Muscle layer of duodenum (tissue), 2 donors: ENCODE measurements around the gene C2CD4B.

Experiments used
- H3K27ac ChIP-seq: one replicate; pipeline ENCODE4 v1.7.0; 2013; ENCODE audit warnings: mild to moderate bottlenecking, low read length
- H3K27me3 ChIP-seq: one replicate; pipeline ENCODE4 v1.7.0; 2013; ENCODE audit warnings: low read depth, mild to moderate bottlenecking, control low read depth, low read length
- H3K36me3 ChIP-seq, 2 donors: one replicate each; pipeline ENCODE4 v1.7.0; 2013; ENCODE audit warnings: low read length in 2 of 2, control low read depth in 1 of 2, mild to moderate bottlenecking in 1 of 2; ENCODE audit not compliant: insufficient read depth in 2 of 2, control insufficient read depth in 1 of 2
- H3K4me1 ChIP-seq, 2 donors: one replicate each; pipeline ENCODE4 v1.7.0; 2013; ENCODE audit warnings: low read length in 2 of 2, mild to moderate bottlenecking in 2 of 2, control low read depth in 1 of 2, moderate library complexity in 1 of 2; ENCODE audit not compliant: insufficient read depth in 2 of 2, control insufficient read depth in 1 of 2
- H3K4me3 ChIP-seq, 2 donors: one replicate each; pipeline ENCODE4 v1.7.0; 2013; ENCODE audit warnings: low read length in 2 of 2, low read depth in 1 of 2, mild to moderate bottlenecking in 1 of 2
- H3K9me3 ChIP-seq, 2 donors: one replicate each; pipeline ENCODE4 v1.7.0; 2013; ENCODE audit warnings: low read length in 2 of 2, control low read depth in 1 of 2, mild to moderate bottlenecking in 1 of 2; ENCODE audit not compliant: control insufficient read depth in 1 of 2
- donor health status: healthy.

The C2CD4B gene

DNA sequence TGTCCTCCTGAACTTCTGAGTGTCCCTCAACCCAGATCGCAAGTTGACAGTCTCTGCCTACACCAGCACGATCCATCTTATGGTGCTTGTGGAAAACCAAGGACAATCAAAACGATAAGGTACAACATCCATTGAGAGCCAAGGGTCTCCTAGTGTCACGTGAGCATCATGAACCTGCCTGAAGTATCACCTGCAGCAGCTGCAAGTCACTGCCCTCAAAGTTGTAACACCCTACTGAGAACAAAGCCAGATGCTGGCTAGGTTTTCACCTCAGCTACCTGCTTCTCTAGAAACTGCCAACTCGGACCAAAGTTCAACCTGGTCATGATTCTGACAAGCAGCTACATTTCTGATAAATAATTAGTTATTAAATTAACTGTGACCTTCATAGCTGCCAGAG, 17.5 kb downstream of the C2CD4B start:
- H3K36me3 ChIP-seq, result no peaks in the 10 kb centered on the region
- no peaks in the 10 kb centered on the region for H3K4me1 ChIP-seq
- H3K4me3 ChIP-seq, result no peak overlapping the region
- H3K27ac ChIP-seq, result no peak overlapping the region
- H3K27me3 ChIP-seq, result no peaks in the 10 kb centered on the region
- no peaks in the 10 kb centered on the region for H3K9me3 ChIP-seq

DNA sequence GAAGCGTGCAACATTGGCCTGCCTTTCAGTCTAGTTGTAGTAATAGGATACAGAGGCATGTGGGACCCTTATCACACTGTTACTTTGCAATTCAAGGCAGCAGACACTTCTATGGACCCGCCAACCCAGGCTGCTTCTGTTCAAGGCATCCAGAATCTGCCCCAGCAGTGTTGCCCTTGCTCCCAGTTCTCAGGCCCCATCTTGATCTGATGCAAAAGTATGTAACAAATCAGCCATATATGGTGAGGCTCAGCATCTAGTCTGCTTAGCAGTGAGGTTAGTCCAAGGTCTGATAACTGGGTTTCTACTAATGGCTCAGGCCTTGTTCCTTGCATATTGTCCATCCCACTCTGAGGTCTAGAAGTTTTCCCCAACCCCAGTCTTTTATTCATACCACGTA, 17.9 kb downstream of the C2CD4B start:
- Histone ChIP-seq H3K4me3 (no peak overlapping the region), H3K36me3 (no peaks in the 10 kb centered on the region), H3K4me1 (no peaks in the 10 kb centered on the region), H3K9me3 (no peaks in the 10 kb centered on the region), H3K27ac (no peak overlapping the region), H3K27me3 (no peaks in the 10 kb centered on the region)

DNA sequence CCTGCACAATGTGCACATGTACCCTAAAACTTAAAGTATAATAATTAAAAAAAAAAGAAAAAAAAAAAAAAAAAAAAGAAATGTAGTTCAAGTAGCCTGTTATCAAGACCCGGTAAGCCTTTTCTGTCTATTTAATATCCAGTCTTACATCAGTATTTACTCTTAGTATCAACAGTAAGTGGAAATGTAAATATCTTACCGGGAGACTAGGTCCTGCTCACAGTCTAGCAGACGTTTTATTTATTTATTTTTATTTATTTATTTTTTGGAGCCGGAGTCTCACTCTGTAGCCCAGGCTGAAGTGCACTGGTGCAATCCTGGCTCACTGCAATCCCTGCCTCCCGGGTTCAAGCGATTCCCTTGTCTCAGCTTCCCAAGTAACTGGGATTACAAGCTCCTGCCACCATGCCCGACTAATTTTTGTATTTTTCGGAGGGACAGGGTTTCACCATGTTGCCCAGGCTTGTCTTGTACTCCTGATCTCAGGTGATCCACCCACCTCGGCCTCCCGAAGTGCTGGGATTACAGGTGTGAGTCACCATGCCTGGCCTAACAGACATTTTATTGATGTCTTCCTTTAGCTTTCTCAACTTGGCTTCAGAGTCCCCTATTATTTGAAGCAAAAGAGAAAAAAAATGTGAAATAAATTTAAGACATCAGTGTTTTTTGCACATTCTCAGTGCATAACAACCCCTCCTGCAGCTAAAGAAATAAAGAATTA, 19.9 kb downstream of the C2CD4B start:
- Histone ChIP-seq H3K9me3 (no peaks in the 10 kb centered on the region), H3K4me1 (no peaks in the 10 kb centered on the region), H3K27me3 (no peaks in the 10 kb centered on the region), H3K27ac (no peak overlapping the region), H3K4me3 (no peak overlapping the region), H3K36me3 (no peaks in the 10 kb centered on the region)

DNA sequence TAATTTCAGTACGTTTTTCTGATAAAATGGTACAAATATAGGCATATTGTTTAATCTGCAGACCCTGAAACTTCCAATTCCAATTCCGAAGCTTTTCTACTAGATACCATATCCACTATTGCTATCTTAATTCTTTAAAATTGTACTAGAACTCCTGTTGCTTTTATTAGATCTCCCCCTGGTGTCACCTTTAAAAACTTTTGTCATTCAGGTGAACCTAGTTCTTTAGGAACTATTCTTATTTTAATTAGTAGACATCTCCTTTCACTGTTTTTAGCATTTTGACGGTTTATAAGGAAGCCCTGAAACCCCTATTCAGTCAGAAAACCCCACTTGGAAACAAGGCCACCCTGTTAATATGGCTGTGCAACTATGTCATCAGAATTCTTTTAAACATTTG, 22.3 kb downstream of the C2CD4B start:
- Histone ChIP-seq H3K4me1 (no peaks in the 10 kb centered on the region), H3K27me3 (no peaks in the 10 kb centered on the region), H3K36me3 (no peaks in the 10 kb centered on the region), H3K27ac (no peak overlapping the region), H3K4me3 (no peak overlapping the region), H3K9me3 (no peaks in the 10 kb centered on the region)

DNA sequence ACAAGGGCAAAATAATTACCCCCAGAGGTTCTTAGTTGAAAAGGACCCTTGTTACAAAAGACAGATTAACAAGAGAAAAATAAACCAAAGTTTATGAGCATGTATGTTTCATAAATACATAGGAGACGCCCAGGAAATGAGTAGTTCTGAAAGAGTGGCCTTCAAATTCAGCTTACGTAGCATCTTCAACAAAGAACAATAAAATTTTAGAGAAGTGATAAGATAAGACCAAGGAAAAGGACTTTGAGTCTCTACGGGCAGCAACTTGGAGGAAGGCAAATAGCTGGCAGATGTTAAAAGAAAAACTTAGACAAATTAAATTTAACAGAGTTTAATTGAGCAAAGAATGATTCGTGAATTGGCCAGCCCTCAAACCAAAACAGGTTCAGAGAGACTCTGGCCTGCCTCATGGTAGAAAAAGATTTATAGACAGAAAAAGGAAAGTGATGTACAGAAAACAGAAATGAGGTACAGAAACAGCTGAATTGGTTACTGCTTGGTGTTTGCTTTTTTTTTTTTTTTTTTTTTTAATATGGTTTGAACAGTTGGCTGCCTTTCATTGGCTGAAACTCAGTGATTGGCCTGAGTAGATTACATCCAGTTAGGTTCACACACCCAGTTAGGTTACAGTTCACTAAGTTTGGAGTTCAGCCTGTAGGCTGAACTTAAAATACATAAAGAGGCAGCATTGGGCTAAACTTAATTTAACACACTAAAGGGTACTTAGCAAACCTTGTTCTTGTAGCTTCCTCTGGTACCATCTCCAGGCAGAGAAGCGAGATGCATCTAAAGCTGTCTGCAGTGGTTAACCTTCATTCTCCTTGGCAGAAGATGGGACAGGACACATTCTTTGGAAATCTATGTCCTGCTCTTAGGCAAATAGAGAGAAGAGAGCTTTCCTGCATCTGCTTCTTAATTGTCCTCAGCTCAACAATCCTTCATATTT, 23.2 kb downstream of the C2CD4B start:
- H3K27me3 ChIP-seq, result no peaks in the 10 kb centered on the region
- H3K9me3 ChIP-seq, result no peaks in the 10 kb centered on the region
- no peak overlapping the region for H3K4me3 ChIP-seq
- H3K36me3 ChIP-seq, result no peaks in the 10 kb centered on the region
- H3K4me1 ChIP-seq, result no peaks in the 10 kb centered on the region
- H3K27ac ChIP-seq, result no peak overlapping the region

DNA sequence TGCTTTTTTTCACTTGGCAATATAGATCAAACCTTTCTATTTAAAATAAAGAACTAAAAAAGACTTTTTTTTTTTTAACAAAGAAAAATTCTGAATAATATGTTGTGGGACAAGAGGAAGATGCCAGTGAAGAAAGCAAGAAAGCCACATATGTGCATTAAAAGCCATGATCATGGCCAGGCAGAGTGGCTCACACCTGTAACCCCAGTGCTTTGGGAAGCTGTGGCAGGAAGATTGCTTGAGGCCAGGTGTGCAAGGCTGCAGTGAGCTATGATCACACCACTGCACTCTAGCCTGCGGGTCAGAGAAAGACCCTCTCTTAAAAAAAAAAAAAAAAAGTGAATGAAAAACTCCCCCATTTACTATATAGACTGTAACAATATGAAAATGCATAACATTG, 23.9 kb downstream of the C2CD4B start:
- no peaks in the 10 kb centered on the region for H3K36me3 ChIP-seq
- no peaks in the 10 kb centered on the region for H3K9me3 ChIP-seq
- no peak overlapping the region for H3K27ac ChIP-seq
- no peak overlapping the region for H3K4me3 ChIP-seq
- H3K4me1 ChIP-seq, result no peaks in the 10 kb centered on the region
- H3K27me3 ChIP-seq, result no peaks in the 10 kb centered on the region

DNA sequence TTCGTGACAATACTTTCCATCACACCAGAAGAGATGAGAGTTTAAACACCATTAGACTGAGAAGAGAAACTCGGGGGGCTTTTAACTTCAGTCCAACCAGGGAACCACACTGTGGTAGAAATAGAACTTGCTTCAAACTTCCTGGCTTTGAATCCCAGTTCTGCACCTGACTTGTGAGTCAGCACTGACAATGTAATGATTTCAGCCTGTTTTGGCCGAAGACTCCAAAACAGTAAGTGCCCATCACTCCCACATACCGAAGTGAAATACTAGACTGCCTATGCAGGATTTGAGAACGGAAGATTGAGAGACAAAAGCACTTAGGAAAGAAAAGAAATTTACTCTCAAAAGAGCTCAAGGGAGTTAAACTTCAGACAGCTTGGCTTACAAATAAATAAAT, 27.0 kb downstream of the C2CD4B start:
- Histone ChIP-seq H3K9me3 (no peaks in the 10 kb centered on the region), H3K36me3 (no peaks in the 10 kb centered on the region), H3K27ac (no peak overlapping the region), H3K4me3 (no peak overlapping the region), H3K27me3 (no peaks in the 10 kb centered on the region), H3K4me1 (no peaks in the 10 kb centered on the region)

DNA sequence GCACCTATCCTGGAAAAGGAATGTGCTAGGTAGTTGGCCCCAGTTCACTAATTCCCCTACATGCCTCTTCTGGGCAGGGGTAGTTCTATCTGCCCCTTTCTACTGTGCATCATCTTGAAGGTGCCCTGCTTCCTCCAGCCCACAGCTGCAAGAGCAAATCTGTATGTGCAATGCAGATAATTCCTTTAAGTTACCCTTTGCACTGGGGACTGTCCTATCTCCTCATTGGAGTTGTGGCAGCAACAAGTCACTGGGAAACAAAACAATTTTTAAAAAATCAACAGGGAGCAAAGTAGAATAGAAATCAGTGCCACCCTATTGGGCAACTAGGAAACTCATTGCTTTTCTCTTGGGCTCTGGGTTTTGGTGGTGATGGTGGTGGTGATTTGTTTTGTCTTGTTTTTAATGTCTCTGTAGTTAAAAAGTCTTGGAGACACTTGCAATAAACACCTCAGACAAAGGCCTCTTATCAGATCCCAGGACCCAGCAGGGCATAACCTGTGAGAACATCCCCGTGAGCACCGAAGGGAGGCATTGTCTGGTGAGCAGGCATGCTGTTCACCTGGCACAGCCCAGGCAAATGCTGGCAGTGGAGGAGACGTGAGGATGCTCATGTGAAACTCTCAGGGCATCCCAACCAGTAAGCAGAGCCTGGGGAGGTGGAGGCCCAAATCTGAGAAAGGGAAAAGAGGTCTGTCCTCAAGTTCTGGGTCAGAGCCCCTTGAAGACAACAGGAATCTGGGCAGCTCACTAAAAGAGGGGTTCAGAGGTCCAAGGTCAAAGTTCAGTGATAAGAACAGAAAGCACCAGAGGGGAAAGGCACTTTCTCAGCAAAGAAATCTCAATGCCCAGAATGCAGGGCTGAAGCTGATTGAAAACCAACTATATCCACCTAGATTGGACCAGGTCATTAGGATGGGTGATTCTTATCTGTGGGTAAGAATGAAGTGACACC, 27.9 kb downstream of the C2CD4B start:
- H3K9me3 ChIP-seq, result no peaks in the 10 kb centered on the region
- H3K27ac ChIP-seq, result no peak overlapping the region
- H3K4me1 ChIP-seq, result no peaks in the 10 kb centered on the region
- H3K36me3 ChIP-seq, result no peaks in the 10 kb centered on the region
- H3K27me3 ChIP-seq, result no peaks in the 10 kb centered on the region
- no peak overlapping the region for H3K4me3 ChIP-seq

DNA sequence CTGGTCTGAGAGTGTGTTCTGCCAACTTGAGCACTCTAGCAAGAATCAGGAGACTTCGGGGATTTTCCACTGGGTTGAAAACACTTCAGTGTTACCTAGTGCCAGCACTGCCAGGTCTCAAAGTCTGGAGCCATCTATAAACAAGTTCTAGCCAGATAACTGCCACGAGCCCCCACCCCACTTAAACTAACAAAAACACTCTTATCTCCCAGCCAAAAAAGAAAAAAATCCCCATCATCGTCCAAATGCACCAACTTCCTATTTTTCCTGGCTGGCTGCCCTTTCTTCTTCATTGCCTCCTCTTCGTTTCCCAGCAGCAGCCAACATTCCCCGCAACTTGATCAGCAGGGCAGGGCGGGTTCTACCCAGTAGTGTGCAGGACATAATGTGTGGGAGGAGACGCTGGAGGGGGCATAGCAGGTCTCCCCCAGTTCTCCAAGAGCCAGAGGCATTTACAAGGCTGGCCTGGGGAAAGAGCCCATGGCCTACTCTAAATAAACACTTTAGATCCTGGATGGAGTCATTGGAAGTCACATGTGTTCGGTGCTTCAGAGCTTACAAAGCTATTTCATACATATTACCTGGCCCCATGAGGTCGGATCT, 29.5 kb downstream of the C2CD4B start:
- H3K27ac ChIP-seq, result no peak overlapping the region
- no peaks in the 10 kb centered on the region for H3K27me3 ChIP-seq
- no peak overlapping the region for H3K4me3 ChIP-seq
- no peaks in the 10 kb centered on the region for H3K36me3 ChIP-seq
- H3K9me3 ChIP-seq, result no peaks in the 10 kb centered on the region
- H3K4me1 ChIP-seq, result no peaks in the 10 kb centered on the region

DNA sequence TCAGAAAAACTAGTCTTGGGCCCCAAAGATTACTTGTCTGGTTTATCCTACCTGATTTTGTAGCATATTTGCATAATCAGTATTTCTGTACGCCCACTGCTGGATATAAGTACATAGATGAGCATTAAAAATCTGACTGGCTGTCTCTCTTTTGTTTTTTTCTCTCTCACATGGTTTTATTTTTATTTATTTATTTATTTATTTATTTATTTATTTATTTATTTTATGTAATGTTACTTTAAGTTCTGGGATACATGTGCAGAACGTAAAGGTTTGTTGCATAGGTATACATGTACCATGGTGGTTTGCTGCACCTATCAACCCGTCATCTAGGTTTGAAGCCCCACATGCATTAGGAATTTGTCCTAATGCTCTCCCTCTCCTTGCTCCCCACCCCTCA, 31.9 kb downstream of the C2CD4B start:
- Histone ChIP-seq H3K9me3 (no peaks in the 10 kb centered on the region), H3K27me3 (no peaks in the 10 kb centered on the region)

More for the DNA sequence above, 31.9 kb downstream of the C2CD4B start:
- no peak overlapping the region for H3K4me3 ChIP-seq
- no peaks in the 10 kb centered on the region for H3K36me3 ChIP-seq
- no peak overlapping the region for H3K27ac ChIP-seq
- no peaks in the 10 kb centered on the region for H3K4me1 ChIP-seq
